ENCODE results near the gene HCN4. TPM values are rescaled to one million over a fixed set of nuclear protein-coding genes. Genes with fewer than 3 reads are reported as not detected.

Gene HCN4
- total and polyA plus RNA-seq, 4 donors, result not detected

GRCh38 chr15:73323956-73324355, 44.8 kb downstream of the HCN4 start:
- H3K4me3 ChIP-seq (ENCODE audit: low read depth in 1 of 3, low read length in 3 of 3), result no peak overlapping the region
- WGBS, result 95% methylated on average over 16 of the region's 16 CpGs
- no peak for DNase-seq (ENCODE audit: low spot score)
- H3K27me3 ChIP-seq (ENCODE audit: control insufficient read depth in 4 of 4, insufficient read depth in 4 of 4, low read length in 3 of 4), result peaks cover 0 to 6% (median 0%) of the 10 kb centered on the region in 4 donors
- H3K4me1 ChIP-seq (ENCODE audit: control insufficient read depth in 4 of 4, insufficient read depth in 4 of 4, low read length in 3 of 4), result no peaks in the 10 kb centered on the region
- H3K27ac ChIP-seq (ENCODE audit: low read depth in 1 of 2, low read length in 2 of 2), result no peak overlapping the region
- TF ChIP-seq ATF3 (IDR thresholded peaks at IDR 0.05) (no peak), GABPA (IDR thresholded peaks at IDR 0.05 in 1 of 2, conservative IDR thresholded peaks at IDR 0.05 in 1 of 2) (no peak), EGR1 (IDR thresholded peaks at IDR 0.05; ENCODE audit: low read depth in 2 of 2) (no peak), FOXA1 (IDR thresholded peaks at IDR 0.05) (no peak), CTCF (IDR thresholded peaks at IDR 0.05; ENCODE audit: low read depth, low read length, missing input control) (no peak), HNF4G (IDR thresholded peaks at IDR 0.05) (no peak), MAX (IDR thresholded peaks at IDR 0.05) (no peak), TAF1 (conservative IDR thresholded peaks at IDR 0.05) (no peak), RAD21 (IDR thresholded peaks at IDR 0.05) (no peak), NR2F2 (IDR thresholded peaks at IDR 0.05) (no peak), SP1 (IDR thresholded peaks at IDR 0.05) (no peak), ZBTB33 (IDR thresholded peaks at IDR 0.05) (no peak), HNF4A (conservative IDR thresholded peaks at IDR 0.05) (no peak), RXRA (IDR thresholded peaks at IDR 0.05) (no peak)
- H3K36me3 ChIP-seq (ENCODE audit: control insufficient read depth in 4 of 4, insufficient read depth in 3 of 4, low read depth in 1 of 4, low read length in 3 of 4), result no peaks in the 10 kb centered on the region
- H3K9me3 ChIP-seq (ENCODE audit: control insufficient read depth in 4 of 4, low read length in 3 of 4), result no peaks in the 10 kb centered on the region
- no peak overlapping the region for H3K9ac ChIP-seq (ENCODE audit: low read depth in 1 of 2, low read length in 2 of 2)

GRCh38 chr15:73323374-73323955, 45.3 kb downstream of the HCN4 start:
- DNase-seq (ENCODE audit: low spot score), result no peak
- H3K36me3 ChIP-seq (ENCODE audit: control insufficient read depth in 4 of 4, insufficient read depth in 3 of 4, low read depth in 1 of 4, low read length in 3 of 4), result no peaks in the 10 kb centered on the region
- H3K4me1 ChIP-seq (ENCODE audit: control insufficient read depth in 4 of 4, insufficient read depth in 4 of 4, low read length in 3 of 4), result no peaks in the 10 kb centered on the region
- H3K4me3 ChIP-seq (ENCODE audit: low read depth in 1 of 3, low read length in 3 of 3), result no peak overlapping the region
- no peak overlapping the region for H3K9ac ChIP-seq (ENCODE audit: low read depth in 1 of 2, low read length in 2 of 2)
- WGBS, result 91% methylated on average over 30 of the region's 30 CpGs
- peaks cover 0 to 6% (median 0%) of the 10 kb centered on the region in 4 donors for H3K27me3 ChIP-seq (ENCODE audit: control insufficient read depth in 4 of 4, insufficient read depth in 4 of 4, low read length in 3 of 4)
- no peaks in the 10 kb centered on the region for H3K9me3 ChIP-seq (ENCODE audit: control insufficient read depth in 4 of 4, low read length in 3 of 4)
- no peak overlapping the region for H3K27ac ChIP-seq (ENCODE audit: low read depth in 1 of 2, low read length in 2 of 2)
- TF ChIP-seq JUND (IDR thresholded peaks at IDR 0.05) (no peak), NR2F2 (IDR thresholded peaks at IDR 0.05) (no peak), HNF4A (conservative IDR thresholded peaks at IDR 0.05) (no peak), ATF3 (IDR thresholded peaks at IDR 0.05) (no peak), ZBTB33 (IDR thresholded peaks at IDR 0.05) (no peak), RAD21 (IDR thresholded peaks at IDR 0.05) (no peak), REST (IDR thresholded peaks at IDR 0.05) (no peak), RXRA (IDR thresholded peaks at IDR 0.05) (no peak), SP1 (IDR thresholded peaks at IDR 0.05) (no peak), FOXA1 (IDR thresholded peaks at IDR 0.05) (no peak)
